ENCODE results near the gene ZMIZ1.
A peak's percentile ranks its signal among the peaks of the same experiment; 100 is the strongest.

ZMIZ1 gene

DNA sequence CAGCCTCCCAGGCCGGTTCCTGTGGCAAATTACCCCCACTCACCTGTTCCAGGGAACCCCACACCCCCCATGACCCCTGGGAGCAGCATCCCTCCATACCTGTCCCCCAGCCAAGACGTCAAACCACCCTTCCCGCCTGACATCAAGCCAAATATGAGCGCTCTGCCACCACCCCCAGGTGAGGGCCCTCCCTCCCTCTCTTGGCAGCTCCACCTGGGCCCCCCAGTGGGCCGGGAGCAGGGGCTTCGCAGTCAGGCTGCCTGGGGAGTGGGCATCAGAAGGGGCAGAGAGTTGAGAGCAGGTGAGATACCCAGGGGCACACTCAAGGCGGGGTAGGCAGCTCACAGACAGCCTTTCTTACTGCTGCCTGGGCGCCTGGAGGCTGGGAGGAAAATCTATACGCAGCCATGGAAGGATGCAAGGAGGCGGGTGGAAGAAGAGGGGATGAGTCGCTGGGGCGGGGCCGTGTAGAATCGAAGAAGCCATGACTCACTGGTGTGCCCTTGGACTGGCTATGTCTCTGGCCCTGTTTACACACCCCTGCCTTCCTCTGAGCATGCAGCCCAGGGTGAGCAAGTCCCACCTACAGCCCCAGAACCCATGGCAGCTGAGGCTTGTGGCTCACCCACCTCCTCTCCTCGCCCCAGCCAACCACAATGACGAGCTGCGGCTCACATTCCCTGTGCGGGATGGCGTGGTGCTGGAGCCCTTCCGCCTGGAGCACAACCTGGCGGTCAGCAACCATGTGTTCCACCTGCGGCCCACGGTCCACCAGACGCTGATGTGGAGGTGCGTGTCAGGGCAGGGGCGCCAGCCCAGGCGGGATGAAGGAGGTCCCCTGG is 229.9 kb downstream of the ZMIZ1 start:
- Histone ChIP-seq H3K4me2 (ENCODE audit: low read length) (no peak overlapping the region), H2AK5ac (ENCODE audit: low read length) (no peak overlapping the region), H3K9me3 (ENCODE audit: insufficient read depth, low read depth, low read length) (no peaks in the 10 kb centered on the region), H2BK12ac (ENCODE audit: low read length) (no peak overlapping the region), H2AFZ (ENCODE audit: insufficient read depth, low read length, poor library complexity) (no peak overlapping the region), H4K8ac (ENCODE audit: low read depth, low read length) (no peak overlapping the region), H3K4ac (ENCODE audit: low read depth, low read length) (no peak overlapping the region), H2BK5ac (ENCODE audit: low read depth, low read length, poor library complexity) (no peak overlapping the region), H3K36me3 (ENCODE audit: control insufficient read depth in 1 of 2, insufficient read depth in 2 of 2, low read length in 2 of 2) (peaks cover 88 to 89% of the 10 kb centered on the region in 2 experiments), H3K9ac (ENCODE audit: low read length) (no peak overlapping the region), H4K12ac (ENCODE audit: low read depth, low read length) (no peak overlapping the region), H3K14ac (ENCODE audit: low read length) (no peak overlapping the region), H3K27ac (ENCODE audit: low read depth, low read length) (no peak overlapping the region), H3K4me3 (ENCODE audit: low read depth, low read length) (no peak overlapping the region), H3K18ac (ENCODE audit: low read length) (no peak overlapping the region), H3K79me1 (ENCODE audit: low read length) (no peaks in the 10 kb centered on the region), H3K4me1 (ENCODE audit: control insufficient read depth in 1 of 2, insufficient read depth in 2 of 2, low read length in 2 of 2) (peaks cover 6 to 15% of the 10 kb centered on the region in 2 experiments), H2BK120ac (ENCODE audit: insufficient read depth, low read length, poor library complexity) (no peak overlapping the region), H4K91ac (ENCODE audit: low read depth, low read length) (no peak overlapping the region), H3K79me2 (ENCODE audit: control insufficient read depth, insufficient read depth, low read length, poor library complexity) (no peaks in the 10 kb centered on the region), H3K23ac (ENCODE audit: low read length) (no peak overlapping the region), H3K27me3 (ENCODE audit: insufficient read depth, low read length) (no peaks in the 10 kb centered on the region)
- peak; percentile 37 to 38 for DNase-seq
- no CpG with 5 or more reads among the region's 27 CpGs for WGBS (ENCODE audit: extremely low coverage, insufficient coverage, insufficient read length)

DNA sequence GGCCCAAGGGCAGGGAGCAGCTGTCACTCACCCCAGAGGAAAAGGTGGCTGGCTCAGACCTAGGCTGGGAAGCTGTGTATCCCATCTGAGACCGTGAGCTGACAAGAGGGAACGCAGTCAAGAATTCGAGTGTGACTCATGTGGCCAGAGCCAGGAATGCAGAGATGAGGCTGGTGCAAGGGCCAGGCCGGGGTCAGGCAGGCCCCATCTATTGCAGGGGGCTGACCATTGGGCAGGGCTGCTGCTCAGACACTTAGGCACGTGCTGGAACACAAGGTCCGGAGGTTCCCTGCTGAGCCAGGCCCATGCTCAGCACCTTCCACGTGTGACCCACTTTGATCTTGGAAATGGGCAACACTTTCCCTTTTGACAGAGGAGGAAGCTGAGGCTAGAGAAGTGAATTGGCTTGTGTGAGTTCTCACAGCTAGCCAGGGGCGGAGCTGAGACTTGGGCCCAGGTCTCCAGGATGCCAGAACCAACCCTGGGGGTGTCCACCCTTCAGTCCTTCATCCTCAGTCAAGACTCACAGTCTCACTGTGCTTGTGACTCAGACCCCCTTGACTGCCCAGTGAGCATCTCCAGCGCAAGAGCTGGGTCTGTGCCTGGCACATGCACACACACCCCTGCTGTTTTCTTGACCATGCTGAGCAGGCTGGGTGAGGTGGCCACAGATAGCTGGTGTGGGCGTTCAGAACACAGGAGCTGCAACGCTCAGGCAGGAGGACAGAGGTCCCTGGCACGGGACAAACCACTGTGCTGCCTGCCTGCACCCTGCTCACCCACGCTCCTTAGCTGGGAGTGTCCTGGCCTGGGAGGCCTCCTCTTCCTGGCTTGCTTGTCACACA is 230.9 kb downstream of the ZMIZ1 start:
- Histone ChIP-seq H3K18ac (ENCODE audit: low read length) (no peak overlapping the region), H2BK12ac (ENCODE audit: low read length) (no peak overlapping the region), H4K8ac (ENCODE audit: low read depth, low read length) (no peak overlapping the region), H3K9me3 (ENCODE audit: insufficient read depth, low read depth, low read length) (no peaks in the 10 kb centered on the region), H3K4me1 (ENCODE audit: control insufficient read depth in 1 of 2, insufficient read depth in 2 of 2, low read length in 2 of 2) (peaks cover 6 to 15% of the 10 kb centered on the region in 2 experiments), H2BK5ac (ENCODE audit: low read depth, low read length, poor library complexity) (no peak overlapping the region), H2AK5ac (ENCODE audit: low read length) (no peak overlapping the region), H2AFZ (ENCODE audit: insufficient read depth, low read length, poor library complexity) (no peak overlapping the region), H4K12ac (ENCODE audit: low read depth, low read length) (no peak overlapping the region), H3K36me3 (ENCODE audit: control insufficient read depth in 1 of 2, insufficient read depth in 2 of 2, low read length in 2 of 2) (peaks cover 88 to 89% of the 10 kb centered on the region in 2 experiments), H3K4me2 (ENCODE audit: low read length) (no peak overlapping the region), H3K14ac (ENCODE audit: low read length) (no peak overlapping the region), H3K9ac (ENCODE audit: low read length) (no peak overlapping the region), H3K79me2 (ENCODE audit: control insufficient read depth, insufficient read depth, low read length, poor library complexity) (no peaks in the 10 kb centered on the region), H3K23ac (ENCODE audit: low read length) (no peak overlapping the region), H4K91ac (ENCODE audit: low read depth, low read length) (no peak overlapping the region), H2BK120ac (ENCODE audit: insufficient read depth, low read length, poor library complexity) (no peak overlapping the region), H3K79me1 (ENCODE audit: low read length) (no peaks in the 10 kb centered on the region), H3K27ac (ENCODE audit: low read depth, low read length) (no peak overlapping the region), H3K4me3 (ENCODE audit: low read depth, low read length) (no peak overlapping the region), H3K27me3 (ENCODE audit: insufficient read depth, low read length) (no peaks in the 10 kb centered on the region), H3K4ac (ENCODE audit: low read depth, low read length) (no peak overlapping the region)
- no CpG with 5 or more reads among the region's 13 CpGs for WGBS (ENCODE audit: extremely low coverage, insufficient coverage, insufficient read length)
- DNase-seq: peak; percentile 56 to 76

DNA sequence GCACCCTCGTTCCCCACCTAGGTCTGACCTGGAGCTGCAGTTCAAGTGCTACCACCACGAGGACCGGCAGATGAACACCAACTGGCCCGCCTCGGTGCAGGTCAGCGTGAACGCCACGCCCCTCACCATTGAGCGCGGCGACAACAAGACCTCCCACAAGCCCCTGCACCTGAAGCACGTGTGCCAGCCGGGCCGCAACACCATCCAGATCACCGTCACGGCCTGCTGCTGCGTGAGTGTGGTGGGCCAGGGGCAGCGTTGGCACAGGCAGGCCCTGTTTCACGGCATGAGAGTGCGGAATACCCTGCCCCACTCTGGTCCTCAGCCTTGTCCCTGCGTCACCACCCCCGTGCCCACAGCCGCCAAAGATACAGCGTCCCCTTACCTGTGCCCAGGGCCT is 231.9 kb downstream of the ZMIZ1 start:
- H2BK120ac ChIP-seq (ENCODE audit: insufficient read depth, low read length, poor library complexity): no peak overlapping the region
- peaks cover 89 to 90% of the 10 kb centered on the region in 2 experiments for H3K36me3 ChIP-seq (ENCODE audit: control insufficient read depth in 1 of 2, insufficient read depth in 2 of 2, low read length in 2 of 2)
- no peaks in the 10 kb centered on the region for H3K9me3 ChIP-seq (ENCODE audit: insufficient read depth, low read depth, low read length)
- no peak overlapping the region for H4K91ac ChIP-seq (ENCODE audit: low read depth, low read length)
- WGBS (ENCODE audit: extremely low coverage, insufficient coverage, insufficient read length): no CpG with 5 or more reads among the region's 24 CpGs
- no peak overlapping the region for H2BK5ac ChIP-seq (ENCODE audit: low read depth, low read length, poor library complexity)
- H3K79me1 ChIP-seq (ENCODE audit: low read length): no peaks in the 10 kb centered on the region
- no peaks in the 10 kb centered on the region for H3K79me2 ChIP-seq (ENCODE audit: control insufficient read depth, insufficient read depth, low read length, poor library complexity)
- no peak overlapping the region for H3K27ac ChIP-seq (ENCODE audit: low read depth, low read length)
- H3K4me1 ChIP-seq (ENCODE audit: control insufficient read depth in 1 of 2, insufficient read depth in 2 of 2, low read length in 2 of 2): peaks cover 6 to 15% of the 10 kb centered on the region in 2 experiments
- no peaks in the 10 kb centered on the region for H3K27me3 ChIP-seq (ENCODE audit: insufficient read depth, low read length)
- no peak overlapping the region for H3K4me2 ChIP-seq (ENCODE audit: low read length)
- H3K18ac ChIP-seq (ENCODE audit: low read length): no peak overlapping the region
- no peak overlapping the region for H2AFZ ChIP-seq (ENCODE audit: insufficient read depth, low read length, poor library complexity)
- no peak overlapping the region for H3K4me3 ChIP-seq (ENCODE audit: low read depth, low read length)
- H2BK12ac ChIP-seq (ENCODE audit: low read length): no peak overlapping the region
- no peak overlapping the region for H3K9ac ChIP-seq (ENCODE audit: low read length)
- H3K14ac ChIP-seq (ENCODE audit: low read length): no peak overlapping the region
- H4K8ac ChIP-seq (ENCODE audit: low read depth, low read length): no peak overlapping the region
- H2AK5ac ChIP-seq (ENCODE audit: low read length): no peak overlapping the region
- no peak for DNase-seq
- H3K4ac ChIP-seq (ENCODE audit: low read depth, low read length): no peak overlapping the region
- no peak overlapping the region for H4K12ac ChIP-seq (ENCODE audit: low read depth, low read length)
- H3K23ac ChIP-seq (ENCODE audit: low read length): no peak overlapping the region

DNA sequence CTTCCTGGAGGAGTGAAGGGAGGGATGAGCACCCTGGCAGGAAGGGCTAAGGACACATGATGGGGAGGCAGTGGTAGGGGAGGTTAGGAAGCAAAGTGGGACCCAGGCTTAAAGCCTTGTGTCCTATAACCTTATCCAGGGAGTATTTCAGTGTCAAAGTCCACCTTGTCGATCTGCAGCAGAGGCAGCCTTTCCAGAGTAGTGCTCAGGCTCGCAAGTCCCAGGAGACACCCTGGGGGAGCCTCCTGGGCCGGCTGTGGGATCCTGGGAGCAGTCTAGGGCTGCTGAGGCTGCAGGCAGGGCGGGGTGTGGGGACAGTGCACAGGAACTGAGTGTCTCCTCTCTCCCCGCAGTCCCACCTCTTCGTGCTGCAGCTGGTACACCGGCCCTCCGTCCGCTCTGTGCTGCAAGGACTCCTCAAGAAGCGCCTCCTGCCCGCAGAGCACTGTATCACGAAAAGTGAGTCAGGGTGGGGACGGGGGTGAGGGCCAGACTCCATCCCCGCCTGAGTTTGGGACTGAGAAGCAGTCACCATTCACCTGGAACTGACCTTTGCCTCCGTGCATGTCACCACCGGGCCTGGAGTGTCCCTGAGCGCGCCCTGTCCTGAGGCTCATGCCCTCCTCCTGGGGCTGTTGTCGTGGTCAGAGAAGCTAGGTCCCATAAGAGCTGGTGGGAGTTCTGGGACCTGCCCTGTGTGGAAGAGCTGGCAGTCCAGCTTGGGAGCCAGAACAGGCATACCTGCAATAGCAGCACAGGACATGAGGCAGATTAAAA is 233.2 kb downstream of the ZMIZ1 start:
- Histone ChIP-seq H3K4me1 (ENCODE audit: control insufficient read depth in 1 of 2, insufficient read depth in 2 of 2, low read length in 2 of 2) (peaks cover 6 to 15% of the 10 kb centered on the region in 2 experiments), H3K4me2 (ENCODE audit: low read length) (no peak overlapping the region)

More for the DNA sequence above, 233.2 kb downstream of the ZMIZ1 start:
- no CpG with 5 or more reads among the region's 19 CpGs for WGBS (ENCODE audit: extremely low coverage, insufficient coverage, insufficient read length)
- Histone ChIP-seq H4K8ac (ENCODE audit: low read depth, low read length) (no peak overlapping the region), H3K23ac (ENCODE audit: low read length) (no peak overlapping the region), H2AK5ac (ENCODE audit: low read length) (no peak overlapping the region), H2AFZ (ENCODE audit: insufficient read depth, low read length, poor library complexity) (no peak overlapping the region), H3K4ac (ENCODE audit: low read depth, low read length) (no peak overlapping the region), H3K79me2 (ENCODE audit: control insufficient read depth, insufficient read depth, low read length, poor library complexity) (no peaks in the 10 kb centered on the region), H2BK120ac (ENCODE audit: insufficient read depth, low read length, poor library complexity) (no peak overlapping the region), H3K18ac (ENCODE audit: low read length) (no peak overlapping the region), H2BK5ac (ENCODE audit: low read depth, low read length, poor library complexity) (no peak overlapping the region), H3K9me3 (ENCODE audit: insufficient read depth, low read depth, low read length) (no peaks in the 10 kb centered on the region), H4K91ac (ENCODE audit: low read depth, low read length) (no peak overlapping the region), H3K36me3 (ENCODE audit: control insufficient read depth in 1 of 2, insufficient read depth in 2 of 2, low read length in 2 of 2) (peaks cover 91 to 93% of the 10 kb centered on the region in 2 experiments), H3K27ac (ENCODE audit: low read depth, low read length) (no peak overlapping the region), H3K79me1 (ENCODE audit: low read length) (no peaks in the 10 kb centered on the region), H3K14ac (ENCODE audit: low read length) (no peak overlapping the region), H2BK12ac (ENCODE audit: low read length) (no peak overlapping the region), H3K9ac (ENCODE audit: low read length) (no peak overlapping the region), H4K12ac (ENCODE audit: low read depth, low read length) (no peak overlapping the region), H3K27me3 (ENCODE audit: insufficient read depth, low read length) (no peaks in the 10 kb centered on the region), H3K4me3 (ENCODE audit: low read depth, low read length) (no peak overlapping the region)
- DNase-seq: no peak

Data from trophoblast cell (in vitro differentiated cells and primary cell).